ENCODE results near the gene PLCD3. TPM values are rescaled to one million over a fixed set of nuclear protein-coding genes. Genes with fewer than 3 reads are reported as not detected.
A peak's percentile ranks its signal among the peaks of the same experiment; 100 is the strongest.

Gene PLCD3
- total and polyA plus RNA-seq, 2 of the 13 experiments (the other 11 are each of a cell fraction or from before 2014, with no cell fraction given) = 11.3 to 39.1 TPM

DNA sequence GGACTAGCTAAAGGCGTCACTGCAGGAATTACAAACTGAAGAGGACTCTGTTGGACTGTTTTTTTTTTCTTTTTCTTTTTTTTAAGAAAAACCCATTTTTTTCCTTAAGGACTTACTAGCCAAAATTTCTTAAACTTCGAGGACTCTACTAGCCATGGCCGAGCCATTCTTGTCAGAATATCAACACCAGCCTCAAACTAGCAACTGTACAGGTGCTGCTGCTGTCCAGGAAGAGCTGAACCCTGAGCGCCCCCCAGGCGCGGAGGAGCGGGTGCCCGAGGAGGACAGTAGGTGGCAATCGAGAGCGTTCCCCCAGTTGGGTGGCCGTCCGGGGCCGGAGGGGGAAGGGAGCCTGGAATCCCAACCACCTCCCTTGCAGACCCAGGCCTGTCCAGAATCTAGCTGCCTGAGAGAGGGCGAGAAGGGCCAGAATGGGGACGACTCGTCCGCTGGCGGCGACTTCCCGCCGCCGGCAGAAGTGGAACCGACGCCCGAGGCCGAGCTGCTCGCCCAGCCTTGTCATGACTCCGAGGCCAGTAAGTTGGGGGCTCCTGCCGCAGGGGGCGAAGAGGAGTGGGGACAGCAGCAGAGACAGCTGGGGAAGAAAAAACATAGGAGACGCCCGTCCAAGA lies 16.8 kb upstream of the PLCD3 start (continued):
- TF ChIP-seq, protein P1, sequence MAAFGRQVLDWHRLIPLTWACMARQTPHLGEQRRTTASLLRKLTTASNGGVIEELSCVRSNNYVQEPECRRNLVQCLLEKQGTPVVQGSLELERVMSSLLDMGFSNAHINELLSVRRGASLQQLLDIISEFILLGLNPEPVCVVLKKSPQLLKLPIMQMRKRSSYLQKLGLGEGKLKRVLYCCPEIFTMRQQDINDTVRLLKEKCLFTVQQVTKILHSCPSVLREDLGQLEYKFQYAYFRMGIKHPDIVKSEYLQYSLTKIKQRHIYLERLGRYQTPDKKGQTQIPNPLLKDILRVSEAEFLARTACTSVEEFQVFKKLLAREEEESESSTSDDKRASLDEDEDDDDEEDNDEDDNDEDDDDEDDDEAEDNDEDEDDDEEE (CRISPR knock-in tag; IDR thresholded peaks at IDR 0.05) = 0 out of 2 replicates have a peak, but pooled peaks have one; percentile 45
- TF ChIP-seq ZNF782 (CRISPR knock-in tag; IDR thresholded peaks at IDR 0.05; ENCODE audit: borderline replicate concordance) = 0 out of 2 replicates have a peak, but pooled peaks have one; percentile 9
- TF ChIP-seq CBX1 (IDR thresholded peaks at IDR 0.05; ENCODE audit: low read depth) = peak; percentile 70
- TF ChIP-seq MXI1 (IDR thresholded peaks at IDR 0.05; ENCODE audit: borderline replicate concordance, low read depth, low read length) = peak; percentile 53; the same call in 1 of the 3 replicates
- TF ChIP-seq REPIN1 (CRISPR knock-in tag; IDR thresholded peaks at IDR 0.05; ENCODE audit: borderline replicate concordance, low read depth) = peak; percentile 67
- TF ChIP-seq ZNF788 (CRISPR knock-in tag; IDR thresholded peaks at IDR 0.05; ENCODE audit: borderline replicate concordance) = peak; percentile 90; the same call in 1 of the 2 replicates
- TF ChIP-seq, protein P2, sequence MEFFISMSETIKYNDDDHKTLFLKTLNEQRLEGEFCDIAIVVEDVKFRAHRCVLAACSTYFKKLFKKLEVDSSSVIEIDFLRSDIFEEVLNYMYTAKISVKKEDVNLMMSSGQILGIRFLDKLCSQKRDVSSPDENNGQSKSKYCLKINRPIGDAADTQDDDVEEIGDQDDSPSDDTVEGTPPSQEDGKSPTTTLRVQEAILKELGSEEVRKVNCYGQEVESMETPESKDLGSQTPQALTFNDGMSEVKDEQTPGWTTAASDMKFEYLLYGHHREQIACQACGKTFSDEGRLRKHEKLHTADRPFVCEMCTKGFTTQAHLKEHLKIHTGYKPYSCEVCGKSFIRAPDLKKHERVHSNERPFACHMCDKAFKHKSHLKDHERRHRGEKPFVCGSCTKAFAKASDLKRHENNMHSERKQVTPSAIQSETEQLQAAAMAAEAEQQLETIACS (CRISPR knock-in tag; IDR thresholded peaks at IDR 0.05) = peak; percentile 43; the same call in 1 of the 2 replicates
- TF ChIP-seq, protein P3, sequence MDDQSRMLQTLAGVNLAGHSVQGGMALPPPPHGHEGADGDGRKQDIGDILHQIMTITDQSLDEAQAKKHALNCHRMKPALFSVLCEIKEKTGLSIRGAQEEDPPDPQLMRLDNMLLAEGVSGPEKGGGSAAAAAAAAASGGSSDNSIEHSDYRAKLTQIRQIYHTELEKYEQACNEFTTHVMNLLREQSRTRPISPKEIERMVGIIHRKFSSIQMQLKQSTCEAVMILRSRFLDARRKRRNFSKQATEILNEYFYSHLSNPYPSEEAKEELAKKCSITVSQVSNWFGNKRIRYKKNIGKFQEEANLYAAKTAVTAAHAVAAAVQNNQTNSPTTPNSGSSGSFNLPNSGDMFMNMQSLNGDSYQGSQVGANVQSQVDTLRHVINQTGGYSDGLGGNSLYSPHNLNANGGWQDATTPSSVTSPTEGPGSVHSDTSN (CRISPR knock-in tag; IDR thresholded peaks at IDR 0.05; ENCODE audit: borderline replicate concordance) = no peak
- peak; percentile 49; the same call in 1 of the 2 replicates for TF ChIP-seq ZKSCAN8 (CRISPR knock-in tag; IDR thresholded peaks at IDR 0.05; ENCODE audit: borderline replicate concordance)
- 0 out of 2 replicates have a peak, but pooled peaks have one; percentile 29 for TF ChIP-seq ZBTB20 (CRISPR knock-in tag; IDR thresholded peaks at IDR 0.05; ENCODE audit: borderline replicate concordance, low read depth)
- 0 out of 2 replicates have a peak, but pooled peaks have one; percentile 8 for TF ChIP-seq HOXA7 (CRISPR knock-in tag; IDR thresholded peaks at IDR 0.05)
- no peak; the same call in 1 of the 2 replicates for TF ChIP-seq TP53 (CRISPR knock-in tag; conservative IDR thresholded peaks at IDR 0.05)
- TF ChIP-seq ZNF644 (CRISPR knock-in tag; IDR thresholded peaks at IDR 0.05; ENCODE audit: low read depth) = no peak
- TF ChIP-seq EP300 (IDR thresholded peaks at IDR 0.05; ENCODE audit: low read depth in 2 of 2, low read length in 2 of 2) = peak; percentile 22 to 59; a peak in 2 of 4 replicates
- TF ChIP-seq EP300 (CRISPR knock-in tag; IDR thresholded peaks at IDR 0.05; ENCODE audit: borderline replicate concordance) = 0 out of 2 replicates have a peak, but pooled peaks have one; percentile 24
- no peak for TF ChIP-seq SOX6 (IDR thresholded peaks at IDR 0.05)
- no peak for TF ChIP-seq SOX6 (CRISPR knock-in tag; IDR thresholded peaks at IDR 0.05)
- TF ChIP-seq MAF1 (CRISPR knock-in tag; IDR thresholded peaks at IDR 0.05; ENCODE audit: borderline replicate concordance) = 0 out of 2 replicates have a peak, but pooled peaks have one; percentile 55
- TF ChIP-seq, protein P4, sequence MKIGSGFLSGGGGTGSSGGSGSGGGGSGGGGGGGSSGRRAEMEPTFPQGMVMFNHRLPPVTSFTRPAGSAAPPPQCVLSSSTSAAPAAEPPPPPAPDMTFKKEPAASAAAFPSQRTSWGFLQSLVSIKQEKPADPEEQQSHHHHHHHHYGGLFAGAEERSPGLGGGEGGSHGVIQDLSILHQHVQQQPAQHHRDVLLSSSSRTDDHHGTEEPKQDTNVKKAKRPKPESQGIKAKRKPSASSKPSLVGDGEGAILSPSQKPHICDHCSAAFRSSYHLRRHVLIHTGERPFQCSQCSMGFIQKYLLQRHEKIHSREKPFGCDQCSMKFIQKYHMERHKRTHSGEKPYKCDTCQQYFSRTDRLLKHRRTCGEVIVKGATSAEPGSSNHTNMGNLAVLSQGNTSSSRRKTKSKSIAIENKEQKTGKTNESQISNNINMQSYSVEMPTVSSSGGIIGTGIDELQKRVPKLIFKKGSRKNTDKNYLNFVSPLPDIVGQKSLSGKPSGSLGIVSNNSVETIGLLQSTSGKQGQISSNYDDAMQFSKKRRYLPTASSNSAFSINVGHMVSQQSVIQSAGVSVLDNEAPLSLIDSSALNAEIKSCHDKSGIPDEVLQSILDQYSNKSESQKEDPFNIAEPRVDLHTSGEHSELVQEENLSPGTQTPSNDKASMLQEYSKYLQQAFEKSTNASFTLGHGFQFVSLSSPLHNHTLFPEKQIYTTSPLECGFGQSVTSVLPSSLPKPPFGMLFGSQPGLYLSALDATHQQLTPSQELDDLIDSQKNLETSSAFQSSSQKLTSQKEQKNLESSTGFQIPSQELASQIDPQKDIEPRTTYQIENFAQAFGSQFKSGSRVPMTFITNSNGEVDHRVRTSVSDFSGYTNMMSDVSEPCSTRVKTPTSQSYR (CRISPR knock-in tag; IDR thresholded peaks at IDR 0.05; ENCODE audit: borderline replicate concordance) = peak; percentile 93
- no peak for TF ChIP-seq SOX13 (IDR thresholded peaks at IDR 0.05)
- TF ChIP-seq SOX13 (CRISPR knock-in tag; conservative IDR thresholded peaks at IDR 0.05 in 1 of 2, IDR thresholded peaks at IDR 0.05 in 1 of 2) = peak in 1 of 2 experiments; percentile 64; a peak in 1 of 4 replicates
- peak; percentile 52 for TF ChIP-seq MED1 (CRISPR knock-in tag; IDR thresholded peaks at IDR 0.05)
- TF ChIP-seq, protein P5, sequence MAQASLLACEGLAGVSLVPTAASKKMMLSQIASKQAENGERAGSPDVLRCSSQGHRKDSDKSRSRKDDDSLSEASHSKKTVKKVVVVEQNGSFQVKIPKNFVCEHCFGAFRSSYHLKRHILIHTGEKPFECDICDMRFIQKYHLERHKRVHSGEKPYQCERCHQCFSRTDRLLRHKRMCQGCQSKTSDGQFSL (CRISPR knock-in tag; IDR thresholded peaks at IDR 0.05) = peak; percentile 89
